Measurements from ENCODE around the gene ZNF335.
"Not testable (repeated sequence)": the region's sequence is repeated elsewhere in the genome, so short reads cannot be mapped to it uniquely, and the experiment has no call there.

Gene ZNF335

GRCh38 chr20:45901332-45901731 is 70.7 kb downstream of the ZNF335 start:
- H3K36me3 ChIP-seq (ENCODE audit: insufficient read depth, low read length), result peaks cover 94% of the 10 kb centered on the region
- not testable (repeated sequence) for H3K27me3 ChIP-seq (ENCODE audit: insufficient read depth, low read length); H3K9me3 ChIP-seq (ENCODE audit: insufficient read depth, low read depth, low read length); H3K9ac ChIP-seq (ENCODE audit: low read depth, low read length); H3K27ac ChIP-seq (ENCODE audit: low read depth, low read length); H3K4me3 ChIP-seq (ENCODE audit: low read length); H3K4me1 ChIP-seq (ENCODE audit: insufficient read depth, low read length)
- 96% methylated on average over 6 of the region's 6 CpGs for WGBS

- no peak overlapping the region for H3K4me3 ChIP-seq (ENCODE audit: low read length)
- no peaks in the 10 kb centered on the region for H3K9me3 ChIP-seq (ENCODE audit: insufficient read depth, low read depth, low read length)
- H3K27me3 ChIP-seq (ENCODE audit: insufficient read depth, low read length), result no peaks in the 10 kb centered on the region
- H3K4me1 ChIP-seq (ENCODE audit: insufficient read depth, low read length), result no peaks in the 10 kb centered on the region
- peaks cover 90% of the 10 kb centered on the region for H3K36me3 ChIP-seq (ENCODE audit: insufficient read depth, low read length)
- H3K9ac ChIP-seq (ENCODE audit: low read depth, low read length), result no peak overlapping the region
- WGBS, result 93% methylated on average over 12 of the region's 13 CpGs
- H3K27ac ChIP-seq (ENCODE audit: low read depth, low read length), result no peak overlapping the region
These were observed 72.8 kb downstream of the ZNF335 start for GRCh38 chr20:45899046-45899835.

Data from HUES64 (cell line).